Measurements from ENCODE around the gene CNIH3. TPM values are rescaled to one million over a fixed set of nuclear protein-coding genes. Genes with fewer than 3 reads are reported as not detected.

Gene CNIH3
- total RNA-seq, 1 donor from 2014 or later, result 0.99 TPM

GRCh38 chr1:224782281-224783000 lies 166.3 kb downstream of the CNIH3 start:
- intact Hi-C loops (cut with micrococcal nuclease), result no loop called here
- DNase-seq (no peak), ATAC-seq (no peak)

- no peak for ATAC-seq
- intact Hi-C loops (cut with micrococcal nuclease), result no loop called here
- no peak for DNase-seq
Measured at GRCh38 chr1:224783006-224783651, 167.0 kb downstream of the CNIH3 start.

GRCh38 chr1:224784265-224785039 lies 168.3 kb downstream of the CNIH3 start:
- intact Hi-C loops (cut with micrococcal nuclease), result no loop called here
- DNase-seq (no peak), ATAC-seq (no peak)

GRCh38 chr1:224785040-224785328 lies 168.9 kb downstream of the CNIH3 start:
- intact Hi-C loops (cut with micrococcal nuclease), result no loop called here
- no peak for DNase-seq
- no peak for ATAC-seq

- no peak for ATAC-seq
- DNase-seq, result no peak
- intact Hi-C loops (cut with micrococcal nuclease), result no loop called here
Measured at GRCh38 chr1:224785622-224786021, 169.5 kb downstream of the CNIH3 start.

GRCh38 chr1:224786533-224787250 lies 170.6 kb downstream of the CNIH3 start:
- no peak for ATAC-seq
- DNase-seq, result no peak
- intact Hi-C loops (cut with micrococcal nuclease), result no loop called here

GRCh38 chr1:224789311-224789710 lies 173.2 kb downstream of the CNIH3 start:
- no peak for ATAC-seq
- intact Hi-C loops (cut with micrococcal nuclease), result no loop called here
- DNase-seq, result no peak

Other genes with a start within 250 kb of the CNIH3 start
- gene WDR26, start 181.5 kb upstream of the CNIH3 start, total RNA-seq, result 62.9 TPM